ENCODE measurements around the gene RAPSN.

- TF ChIP-seq CTCF (IDR thresholded peaks at IDR 0.05) (no peak), POLR2A (IDR thresholded peaks at IDR 0.05) (no peak)
These were observed 53.0 kb downstream of the RAPSN start for GRCh38 chr11:47396049-47396320.

Data from adrenal gland (tissue), 5 donors.